ENCODE results near the gene HAAO.

The HAAO gene

GRCh38 chr2:42722320-42723190 is 69.8 kb downstream of the HAAO start:
- no peak overlapping the region for H3K4me3 ChIP-seq (ENCODE audit: low read length)
- DNase-seq (ENCODE audit: low read depth, low spot score), result no peak

GRCh38 chr2:42721898-42722297 is 70.5 kb downstream of the HAAO start:
- H3K4me3 ChIP-seq (ENCODE audit: low read length), result no peak overlapping the region
- no peak for DNase-seq (ENCODE audit: low read depth, low spot score)

All from Jurkat, Clone E6-1 (cell line).